Ammon's horn (tissue), 1 donor: ENCODE data around the gene AOPEP.

ENCODE experiments used
- DNase-seq: peaks from one replicate; pipeline ENCODE4 v3.0.0-alpha.2; 2016; ENCODE audit warnings: low spot score

The AOPEP gene

DNA sequence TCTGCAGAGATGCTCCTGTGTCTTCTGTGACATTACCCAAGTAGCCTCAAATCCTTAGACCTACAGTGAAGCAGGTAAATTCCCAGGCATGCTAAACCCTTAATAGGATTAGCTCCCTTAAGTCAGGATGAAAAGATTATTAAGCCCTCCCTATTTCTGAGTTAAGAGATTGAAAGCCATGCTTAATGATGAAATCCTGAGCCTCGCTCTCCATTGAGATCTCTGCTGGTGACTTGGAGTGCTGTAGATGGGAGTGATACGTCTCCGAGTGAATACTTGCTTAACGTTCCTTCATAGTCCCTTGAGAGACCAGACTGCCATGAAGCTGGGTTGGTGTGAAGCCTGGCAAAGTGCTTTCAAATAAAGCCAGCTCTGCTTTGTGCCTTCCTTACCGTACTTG, 34.2 kb downstream of the AOPEP start:
- no peak for DNase-seq

DNA sequence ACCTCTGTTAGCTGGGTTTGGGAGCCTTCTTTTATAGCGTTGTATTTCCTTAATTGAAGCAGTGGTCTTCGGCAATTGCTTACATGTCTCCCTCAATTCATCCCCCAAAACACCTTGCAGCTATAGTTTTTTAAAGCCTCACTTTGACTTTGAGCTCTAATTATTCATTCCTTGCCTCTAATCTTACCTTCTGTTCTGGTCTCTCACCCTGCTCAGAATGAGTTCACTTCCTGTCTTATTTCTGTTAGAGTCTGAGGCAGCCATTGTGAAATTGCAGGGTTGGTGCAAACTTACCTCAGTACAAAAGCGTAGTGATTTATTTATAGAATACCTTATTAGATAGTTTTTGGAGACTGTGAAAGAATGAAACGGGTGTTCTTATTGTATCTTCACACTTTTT, 35.0 kb downstream of the AOPEP start:
- no peak for DNase-seq

DNA sequence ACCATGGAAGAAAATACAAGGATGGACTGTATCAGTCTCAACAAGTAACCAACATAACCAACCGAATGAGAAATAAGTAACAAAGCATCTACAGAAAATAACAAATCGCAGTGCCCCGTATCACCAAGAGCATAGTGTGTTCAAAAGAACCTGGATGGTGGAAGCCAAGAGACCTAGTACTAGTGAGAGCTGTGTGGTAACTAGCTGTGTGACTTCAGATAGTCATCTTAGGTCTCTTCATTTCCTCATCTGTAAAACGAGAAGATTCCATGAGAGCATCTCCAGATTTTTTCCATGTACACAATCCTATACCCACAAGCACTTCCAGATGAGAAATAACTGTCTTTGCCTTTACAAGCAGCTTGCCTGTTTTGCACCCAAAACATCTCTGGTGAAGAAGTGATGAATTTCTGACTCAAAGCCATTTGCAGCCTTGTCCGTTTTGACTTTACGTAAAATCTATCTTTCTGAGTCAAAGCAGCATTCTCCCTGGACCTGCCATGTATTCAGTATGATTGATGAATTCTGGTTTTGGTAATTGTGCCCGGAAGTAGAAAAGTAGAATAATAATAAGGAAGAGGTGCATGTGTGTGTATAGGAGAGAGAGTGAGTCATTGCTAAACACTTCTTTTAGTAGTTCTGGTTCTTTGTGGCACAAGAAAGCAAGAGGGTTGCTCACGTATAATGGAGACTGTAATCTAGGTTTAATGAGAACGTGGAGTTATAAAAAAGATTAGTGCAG, 41.0 kb downstream of the AOPEP start:
- DNase-seq, result no peak

DNA sequence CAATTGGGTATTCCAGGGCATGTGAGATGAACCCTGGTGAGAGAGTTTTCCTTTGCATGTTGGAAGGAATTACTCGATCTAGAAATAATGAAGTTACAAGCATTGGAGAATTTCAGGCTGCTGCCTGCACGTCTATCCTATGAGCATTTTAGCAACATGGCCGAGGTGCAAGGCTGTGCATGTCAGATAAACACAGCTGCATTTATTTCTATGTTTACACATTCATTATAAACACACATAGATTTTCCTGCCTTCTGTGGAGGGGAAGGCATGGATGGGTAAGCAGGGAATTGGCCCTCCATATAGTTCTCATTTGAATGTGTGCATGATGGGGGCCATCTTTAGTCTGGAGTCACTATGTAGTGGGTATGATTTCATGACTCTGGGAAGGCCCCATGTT, 42.3 kb downstream of the AOPEP start:
- no peak for DNase-seq

DNA sequence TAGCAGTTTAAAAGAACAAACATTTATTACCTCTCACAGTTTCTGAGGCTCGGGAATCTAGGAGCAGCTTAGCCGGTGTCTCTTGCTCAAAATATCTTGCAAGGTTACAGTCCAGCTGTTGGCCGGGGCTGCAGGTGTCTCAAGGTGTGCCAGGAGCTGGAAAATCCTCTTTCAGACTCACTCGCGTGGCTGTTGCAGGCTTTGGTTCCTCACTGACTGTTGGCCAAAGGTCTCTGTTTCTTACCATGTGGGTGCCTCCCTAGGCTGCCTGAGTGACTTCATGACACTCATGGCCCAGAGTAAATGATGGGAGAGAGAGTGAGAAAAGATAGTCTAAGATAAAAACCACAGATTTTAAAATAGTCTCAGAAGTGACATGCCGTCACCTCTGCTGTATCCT, 43.8 kb downstream of the AOPEP start:
- DNase-seq, result no peak

DNA sequence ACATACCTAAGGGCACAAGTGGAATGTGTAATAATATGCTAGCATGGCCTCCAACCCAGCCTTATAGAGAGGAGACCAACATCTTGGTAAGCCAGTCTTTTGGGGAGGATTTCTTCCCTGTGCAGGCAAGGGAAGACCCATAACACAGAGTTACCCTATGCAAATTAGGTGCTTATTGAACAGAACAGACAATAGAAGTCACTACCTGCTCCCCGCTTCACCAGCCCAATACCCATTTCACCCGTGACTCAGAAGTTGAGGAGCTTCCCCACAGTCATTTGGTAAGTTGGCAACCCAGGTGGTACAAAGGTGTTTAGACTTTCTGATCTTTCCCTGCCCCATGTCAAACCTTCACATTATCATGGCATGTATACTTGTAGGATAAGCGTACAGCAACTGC, 44.6 kb downstream of the AOPEP start:
- DNase-seq, result no peak

DNA sequence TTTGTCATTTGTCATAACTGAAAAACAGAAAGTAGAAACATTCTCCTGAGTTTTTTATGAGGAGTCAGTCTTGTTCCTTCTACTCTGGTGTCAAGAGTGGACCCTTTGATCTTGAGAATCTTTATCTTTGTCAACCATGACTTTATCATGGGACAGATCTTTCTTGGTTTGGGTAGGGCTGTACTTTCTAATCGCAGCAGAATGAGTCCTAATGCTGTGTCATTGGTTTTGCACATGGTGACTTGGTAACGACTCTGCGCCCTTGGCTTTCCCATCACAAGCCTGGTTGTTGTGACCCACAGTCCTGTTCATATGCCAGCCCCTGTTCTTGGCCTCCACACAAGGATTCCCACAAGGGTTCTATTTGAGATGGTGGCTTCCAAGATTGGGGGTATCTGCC, 45.6 kb downstream of the AOPEP start:
- no peak for DNase-seq

DNA sequence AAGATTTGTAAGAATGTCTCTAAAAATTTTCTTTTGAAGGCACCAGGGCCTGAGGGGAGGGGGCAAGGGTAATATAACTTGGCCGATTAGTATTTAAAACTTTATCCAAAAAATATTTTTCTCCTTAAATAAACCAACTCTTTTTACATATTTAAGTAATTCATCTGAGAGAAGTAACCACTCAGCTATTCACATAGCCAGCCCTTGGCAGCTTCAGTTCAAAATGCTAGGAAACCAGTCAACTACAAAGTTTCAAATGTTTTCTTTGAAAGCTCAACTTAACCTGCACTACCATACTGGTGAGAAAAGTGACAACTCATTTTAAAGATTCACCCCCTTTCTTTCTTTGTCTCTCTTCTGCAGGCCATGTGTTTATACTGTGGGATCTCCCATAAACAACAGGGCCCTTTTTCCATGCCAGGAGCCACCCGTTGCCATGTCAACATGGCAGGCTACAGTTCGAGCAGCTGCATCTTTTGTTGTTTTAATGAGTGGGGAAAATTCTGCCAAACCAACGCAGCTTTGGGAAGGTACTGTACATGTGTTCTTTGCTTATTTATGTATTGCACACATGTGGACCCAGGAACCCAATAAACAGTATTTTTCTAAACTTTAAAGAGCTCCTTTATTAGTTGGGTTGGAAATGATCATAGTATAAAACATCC, 46.3 kb downstream of the AOPEP start:
- peak; percentile 92 for DNase-seq

DNA sequence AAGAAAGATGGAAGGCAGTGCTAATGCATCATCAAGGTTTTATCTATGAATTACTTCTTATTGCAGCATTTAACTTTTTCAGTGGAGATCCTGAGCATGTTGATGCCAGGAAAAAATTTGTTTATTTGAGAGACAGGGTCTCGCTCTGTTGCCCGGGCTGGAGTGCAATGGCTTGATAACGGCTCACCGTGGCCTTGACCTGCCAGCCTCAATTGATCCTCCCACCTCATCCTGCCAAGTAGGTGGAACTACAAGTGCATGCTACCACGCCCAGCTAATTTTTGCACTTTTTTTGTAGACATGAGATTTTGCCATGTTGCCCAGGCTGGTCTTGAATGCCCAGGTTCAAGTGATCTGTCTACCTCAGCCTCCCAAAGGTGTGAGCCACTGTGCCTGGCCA, 47.2 kb downstream of the AOPEP start:
- no peak for DNase-seq

DNA sequence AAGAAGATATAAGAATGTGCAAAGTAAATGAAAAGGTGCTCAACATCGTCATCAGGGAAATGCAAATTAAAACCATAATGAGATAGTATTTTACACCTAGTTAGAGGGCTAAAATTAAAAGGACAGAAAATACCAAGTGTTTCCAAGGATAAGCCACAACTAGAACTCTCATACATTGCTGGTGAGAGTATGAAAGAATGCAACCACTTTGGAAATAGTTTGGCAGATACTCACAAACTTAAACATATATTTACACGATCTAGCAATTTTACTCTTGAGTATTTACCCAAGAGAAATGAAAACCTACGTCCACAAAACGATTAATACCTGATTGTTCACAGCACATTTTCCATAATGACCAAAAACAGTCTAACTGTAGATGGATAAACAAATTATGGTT, 51.5 kb downstream of the AOPEP start:
- DNase-seq, result no peak

DNA sequence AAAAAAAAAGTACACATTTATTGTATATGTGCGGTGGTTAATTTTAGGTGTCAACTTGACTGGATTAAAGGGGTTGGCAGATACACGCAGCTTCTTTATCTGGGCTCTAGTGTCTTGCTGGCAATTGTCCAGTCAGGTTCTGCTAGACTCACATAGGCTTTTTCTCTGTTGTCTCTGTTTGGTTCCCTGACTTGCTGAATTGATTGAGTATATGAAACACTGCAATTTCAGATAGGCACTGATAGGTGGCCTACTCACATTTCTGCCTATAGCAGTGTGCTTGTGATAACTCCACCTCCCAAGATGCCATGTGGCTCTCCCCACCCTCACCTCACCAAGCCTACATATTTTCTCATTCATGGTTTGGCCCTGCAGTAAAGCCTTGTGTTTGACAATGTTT, 52.5 kb downstream of the AOPEP start:
- DNase-seq, result no peak

DNA sequence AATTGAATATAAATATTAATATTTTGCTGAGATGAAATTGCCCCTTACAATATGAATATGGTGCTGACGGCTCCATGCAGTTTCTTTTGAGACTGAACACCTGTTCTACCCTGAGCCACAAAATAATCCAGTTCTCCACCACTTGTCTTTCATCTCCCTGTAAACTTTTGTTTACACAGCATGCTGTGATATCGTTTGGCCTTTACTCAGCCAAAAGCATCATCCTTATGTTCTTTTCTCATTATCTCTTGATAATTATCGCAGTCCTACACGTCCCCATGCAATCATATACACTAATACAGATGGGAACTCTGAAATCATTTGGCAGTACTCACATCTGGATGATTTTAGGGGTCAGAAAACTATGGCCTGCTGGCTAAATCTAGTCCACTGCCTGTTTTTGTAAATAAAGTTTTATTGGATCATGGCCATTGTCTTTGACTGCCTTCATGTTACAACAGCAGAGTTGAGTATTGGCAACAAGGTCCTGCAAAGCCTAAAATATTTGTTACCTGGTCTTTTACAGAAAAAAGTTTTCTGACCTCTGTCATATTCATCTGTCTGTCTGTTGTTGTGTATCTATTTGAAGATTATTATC, 53.3 kb downstream of the AOPEP start:
- DNase-seq, result no peak

DNA sequence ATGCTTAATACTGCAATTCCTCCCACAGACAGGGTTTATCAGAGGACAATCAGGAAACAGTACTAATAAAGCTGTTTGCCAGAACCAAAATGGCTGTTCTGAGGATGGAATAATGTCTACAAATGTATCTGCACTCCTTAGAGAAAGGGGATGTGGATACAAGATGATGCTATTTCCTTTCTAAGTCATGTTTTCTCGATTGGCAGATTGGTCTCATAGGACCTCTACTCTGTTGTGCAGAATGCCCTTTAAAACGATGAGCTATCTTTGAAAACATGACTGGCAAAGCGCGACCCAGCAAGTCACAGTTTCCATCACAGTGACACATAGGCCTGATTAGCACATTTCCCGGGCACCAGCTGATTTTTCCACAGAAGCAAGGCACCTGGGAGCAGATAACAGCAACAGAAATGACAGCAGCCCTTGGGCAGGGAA, 54.0 kb downstream of the AOPEP start:
- no peak for DNase-seq

DNA sequence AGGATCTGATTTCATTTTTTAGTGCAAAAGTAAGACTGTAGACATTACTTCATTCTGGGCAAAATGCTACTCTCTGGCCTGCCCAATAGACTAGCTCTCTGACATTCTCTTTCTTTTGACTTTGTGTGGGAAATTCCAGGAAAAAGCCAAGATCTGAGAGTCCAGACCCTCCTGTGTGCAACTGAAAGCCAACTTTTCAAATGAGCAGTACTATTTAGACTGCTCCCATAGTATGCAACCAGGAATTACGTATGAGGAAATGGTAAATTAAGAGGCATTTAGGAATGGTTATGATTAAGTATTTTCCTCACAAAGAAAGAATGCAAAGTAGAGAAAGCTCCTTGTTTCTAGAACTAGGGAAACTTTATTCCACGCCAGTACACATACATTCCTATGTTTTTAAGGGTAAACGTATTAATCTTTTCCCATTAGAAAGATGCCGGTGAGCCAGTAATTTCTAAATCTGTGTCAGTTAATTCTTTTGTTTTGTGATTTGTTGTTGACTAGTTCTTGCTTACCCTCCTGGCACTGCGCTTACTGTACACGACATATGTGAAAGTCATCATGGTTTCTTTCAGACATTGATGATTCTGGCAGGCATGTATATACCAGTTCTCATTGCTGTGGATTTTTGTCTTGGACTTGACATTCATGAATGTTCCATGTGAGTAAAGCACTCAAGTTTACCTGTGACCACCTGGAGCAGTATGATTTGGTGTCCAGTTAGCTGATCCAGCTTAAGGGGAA, 56.0 kb downstream of the AOPEP start:
- DNase-seq, result no peak

DNA sequence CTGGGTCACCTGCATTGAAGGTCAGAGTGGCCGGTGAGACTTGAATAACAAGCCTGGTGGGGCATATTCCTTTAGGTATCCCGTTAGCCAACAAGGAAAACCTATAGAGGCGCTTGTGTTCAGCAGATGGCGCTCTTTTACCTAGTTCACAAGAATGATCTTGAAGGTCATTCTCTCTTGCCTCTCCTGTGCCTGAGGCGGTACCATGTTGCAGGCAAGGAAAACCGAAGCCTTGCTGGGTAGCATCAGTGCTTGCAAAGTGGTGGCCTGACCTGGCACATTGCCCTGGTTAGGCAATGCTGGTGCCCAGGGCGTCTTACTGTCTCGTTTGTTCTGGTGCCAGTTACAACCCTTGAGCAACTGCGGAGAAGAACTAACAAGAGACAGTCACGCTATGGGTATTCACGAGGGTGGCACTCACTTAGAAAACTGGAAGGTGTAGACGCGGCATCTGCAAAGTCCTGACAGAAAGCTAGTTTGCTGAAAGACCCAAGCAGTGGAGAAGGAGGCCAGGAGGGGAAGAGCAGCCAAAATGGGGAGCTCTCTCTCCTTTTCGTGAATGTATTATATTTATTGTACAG, 56.7 kb downstream of the AOPEP start:
- DNase-seq, result peak; percentile 84

DNA sequence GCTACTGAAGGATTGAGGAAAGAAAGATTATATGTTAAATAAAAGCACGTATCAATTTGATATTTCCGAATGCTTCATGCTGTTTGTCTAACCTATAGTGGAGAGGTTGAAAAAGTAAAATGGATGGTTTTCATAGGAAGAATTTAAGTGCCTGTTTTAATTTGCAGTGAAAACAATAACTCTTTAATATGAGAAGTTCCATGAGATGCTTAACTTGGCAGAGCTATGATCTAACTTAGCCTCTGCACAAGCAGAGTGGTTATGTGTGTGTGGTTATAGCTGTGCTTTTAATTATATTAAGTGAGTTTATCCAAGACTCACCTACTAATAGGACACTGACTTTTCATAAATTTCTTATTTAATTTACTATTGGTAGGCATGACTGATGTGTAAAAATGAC, 57.4 kb downstream of the AOPEP start:
- DNase-seq, result no peak

DNA sequence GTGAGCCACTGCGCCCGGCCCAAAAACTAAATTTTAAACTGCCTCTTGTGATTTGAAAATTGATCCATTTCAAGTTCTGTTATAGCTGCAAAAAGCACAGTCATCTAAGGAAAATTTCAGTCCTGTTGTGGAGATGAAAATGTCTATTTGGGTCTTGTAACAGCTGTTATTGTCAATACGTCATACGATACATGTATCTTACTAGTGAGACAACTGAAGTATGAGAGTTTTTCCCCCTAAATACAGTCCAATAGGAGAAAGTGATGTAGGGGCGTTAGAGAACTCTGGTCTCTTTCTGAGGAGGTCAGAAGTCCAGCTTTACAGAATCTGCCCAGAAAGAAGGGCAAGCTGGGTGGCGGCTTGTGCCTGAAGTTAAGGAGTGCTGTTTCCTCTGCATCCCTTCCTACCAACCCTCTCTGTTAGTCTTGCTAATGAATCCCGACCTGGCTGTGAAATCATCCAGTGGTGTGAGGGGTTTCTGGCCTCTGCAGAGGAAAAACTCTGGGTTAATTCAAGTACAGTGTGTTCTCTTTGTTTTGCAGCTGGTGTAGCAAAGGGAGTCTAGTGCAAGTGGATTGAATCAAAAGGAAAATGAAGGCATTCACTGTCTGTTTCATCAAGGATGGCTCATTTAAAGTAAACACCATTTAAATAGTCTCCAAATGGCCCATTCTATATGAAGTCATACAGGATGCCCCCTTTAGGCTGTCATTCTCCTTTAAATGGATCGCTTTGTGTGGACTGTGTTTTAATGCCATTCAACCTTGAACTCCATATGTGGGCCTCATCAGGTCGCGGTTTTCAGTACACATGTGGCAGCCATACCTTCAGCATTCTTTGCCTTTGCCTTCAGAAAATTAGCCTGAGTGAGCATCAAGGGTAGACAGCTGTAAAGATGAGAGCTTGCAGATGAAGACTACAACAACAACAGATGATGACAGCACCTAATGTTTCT, 59.0 kb downstream of the AOPEP start:
- DNase-seq, result no peak

DNA sequence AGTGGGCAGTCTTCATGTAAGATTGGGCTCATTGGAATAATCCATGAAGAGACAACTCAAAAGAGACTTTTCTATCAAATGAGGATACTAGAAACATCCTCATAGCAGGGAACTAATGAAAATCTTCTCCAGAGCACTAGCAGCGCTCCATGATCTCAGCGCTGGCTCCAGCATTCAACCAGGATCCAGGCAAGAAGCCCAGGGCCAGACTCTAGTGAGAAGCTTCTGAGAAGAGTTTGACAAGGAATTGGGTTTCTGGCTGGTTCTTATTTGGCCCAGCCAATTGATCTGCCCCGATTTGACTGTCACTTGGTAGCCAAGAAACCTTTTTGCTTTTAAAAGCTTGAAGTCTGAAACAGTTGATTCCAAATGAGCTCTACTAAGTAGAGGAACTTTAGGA, 60.1 kb downstream of the AOPEP start:
- no peak for DNase-seq

DNA sequence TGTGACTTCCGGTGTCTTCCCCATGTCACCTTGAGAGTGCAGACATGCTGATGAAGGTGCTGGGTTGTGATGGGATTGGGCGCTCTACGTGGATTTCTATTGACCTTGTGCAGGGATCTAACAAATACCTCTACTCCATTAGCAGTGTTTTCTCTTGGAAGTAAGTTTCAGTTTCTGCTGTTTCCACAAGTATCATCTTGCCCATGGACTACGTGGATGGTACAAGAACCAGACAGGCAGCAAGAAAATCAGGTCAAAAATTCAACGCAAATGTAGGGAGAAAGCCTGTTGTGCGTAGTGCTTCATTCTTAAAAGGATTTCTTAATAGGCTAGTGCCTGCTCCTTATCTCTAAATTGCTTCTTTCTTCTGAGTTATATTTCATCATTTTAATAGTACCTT, 60.8 kb downstream of the AOPEP start:
- DNase-seq, result no peak

DNA sequence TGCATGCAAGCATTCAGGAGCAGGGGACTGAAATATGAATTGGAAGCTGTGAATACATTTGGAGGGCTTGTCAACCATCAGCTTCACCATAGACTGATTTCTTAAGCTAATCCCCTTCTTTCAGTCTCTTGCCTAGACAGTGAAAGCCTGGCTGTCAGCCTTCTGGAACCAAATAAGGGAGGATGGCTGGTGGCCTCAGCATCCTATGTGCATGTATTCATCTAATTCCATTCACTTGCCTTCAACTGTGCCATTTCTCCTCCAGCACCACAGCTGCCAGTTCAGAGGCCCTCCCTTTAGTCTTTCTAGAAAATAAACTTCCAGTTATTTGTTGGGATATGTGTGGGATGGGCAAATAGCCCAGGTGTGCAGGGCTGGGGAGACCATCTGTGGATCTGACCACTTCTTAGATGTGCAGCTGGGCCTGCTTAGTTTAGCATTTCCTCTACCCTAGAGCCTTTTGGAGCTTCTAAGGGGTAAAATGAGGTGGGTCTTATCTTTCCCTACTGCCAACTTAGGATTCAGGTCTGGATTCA, 62.1 kb downstream of the AOPEP start:
- DNase-seq, result no peak

DNA sequence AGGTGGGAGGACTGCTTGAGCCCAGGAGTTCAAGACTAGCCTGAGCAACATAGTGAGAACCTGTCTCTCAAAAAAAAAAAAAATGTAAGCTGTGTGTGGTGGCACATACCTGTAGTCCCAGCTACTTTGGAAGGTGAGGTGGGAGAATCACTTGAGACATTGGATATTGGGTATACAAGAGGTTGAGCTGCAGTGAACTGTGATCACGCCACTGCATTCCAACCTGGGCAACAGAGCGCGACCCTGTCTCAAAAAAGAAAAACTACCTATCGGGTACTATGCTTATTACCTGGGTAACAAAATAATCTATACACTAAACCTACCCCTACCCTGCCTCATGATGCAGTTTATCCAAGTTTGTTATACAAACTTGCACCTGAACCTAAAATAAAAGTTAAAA, 64.9 kb downstream of the AOPEP start:
- DNase-seq, result no peak
